Measurements from ENCODE around the gene KANK2.
"Not testable (repeated sequence)": the region's sequence is repeated elsewhere in the genome, so short reads cannot be mapped to it uniquely, and the experiment has no call there.

The KANK2 gene

GRCh38 chr19:11168568-11168967, 28.8 kb downstream of the KANK2 start:
- DNase-seq (ENCODE audit: low spot score): no peak
- in situ Hi-C loops (cut with MboI; ENCODE audit: low pct_unique_long_range_greater_than_20kb, low sequenced_read_pairs, unreplicated experiment): no loop called here
- no peak for TF ChIP-seq CTCF (IDR thresholded peaks at IDR 0.05; ENCODE audit: extremely low read depth, insufficient read depth, missing control alignments)

GRCh38 chr19:11166281-11167142, 30.8 kb downstream of the KANK2 start:
- TF ChIP-seq CTCF (IDR thresholded peaks at IDR 0.05; ENCODE audit: extremely low read depth, insufficient read depth, missing control alignments): no peak
- no peak for DNase-seq (ENCODE audit: low spot score)
- in situ Hi-C loops (cut with MboI; ENCODE audit: low pct_unique_long_range_greater_than_20kb, low sequenced_read_pairs, unreplicated experiment): no loop called here

GRCh38 chr19:11165486-11166030, 31.8 kb downstream of the KANK2 start:
- TF ChIP-seq CTCF (IDR thresholded peaks at IDR 0.05; ENCODE audit: extremely low read depth, insufficient read depth, missing control alignments): no peak
- in situ Hi-C loops (cut with MboI; ENCODE audit: low pct_unique_long_range_greater_than_20kb, low sequenced_read_pairs, unreplicated experiment): no loop called here
- DNase-seq (ENCODE audit: low spot score): no peak

GRCh38 chr19:11164879-11165406, 32.4 kb downstream of the KANK2 start:
- no peak for TF ChIP-seq CTCF (IDR thresholded peaks at IDR 0.05; ENCODE audit: extremely low read depth, insufficient read depth, missing control alignments)
- in situ Hi-C loops (cut with MboI; ENCODE audit: low pct_unique_long_range_greater_than_20kb, low sequenced_read_pairs, unreplicated experiment): no loop called here
- no peak for DNase-seq (ENCODE audit: low spot score)

- no peak for DNase-seq (ENCODE audit: low spot score)
- in situ Hi-C loops (cut with MboI; ENCODE audit: low pct_unique_long_range_greater_than_20kb, low sequenced_read_pairs, unreplicated experiment): no loop called here
- no peak for TF ChIP-seq CTCF (IDR thresholded peaks at IDR 0.05; ENCODE audit: extremely low read depth, insufficient read depth, missing control alignments)
Observed at GRCh38 chr19:11164296-11164695, 33.0 kb downstream of the KANK2 start.

- in situ Hi-C loops (cut with MboI; ENCODE audit: low pct_unique_long_range_greater_than_20kb, low sequenced_read_pairs, unreplicated experiment); DNase-seq (ENCODE audit: low spot score): not testable (repeated sequence)
Observed at GRCh38 chr19:11160440-11160768, 36.9 kb downstream of the KANK2 start.

All from GM13977 (cell line).